ENCODE measurements around the gene MRPL23.
"Not testable (repeated sequence)": the region's sequence is repeated elsewhere in the genome, so short reads cannot be mapped to it uniquely, and the experiment has no call there.

The MRPL23 gene

DNA sequence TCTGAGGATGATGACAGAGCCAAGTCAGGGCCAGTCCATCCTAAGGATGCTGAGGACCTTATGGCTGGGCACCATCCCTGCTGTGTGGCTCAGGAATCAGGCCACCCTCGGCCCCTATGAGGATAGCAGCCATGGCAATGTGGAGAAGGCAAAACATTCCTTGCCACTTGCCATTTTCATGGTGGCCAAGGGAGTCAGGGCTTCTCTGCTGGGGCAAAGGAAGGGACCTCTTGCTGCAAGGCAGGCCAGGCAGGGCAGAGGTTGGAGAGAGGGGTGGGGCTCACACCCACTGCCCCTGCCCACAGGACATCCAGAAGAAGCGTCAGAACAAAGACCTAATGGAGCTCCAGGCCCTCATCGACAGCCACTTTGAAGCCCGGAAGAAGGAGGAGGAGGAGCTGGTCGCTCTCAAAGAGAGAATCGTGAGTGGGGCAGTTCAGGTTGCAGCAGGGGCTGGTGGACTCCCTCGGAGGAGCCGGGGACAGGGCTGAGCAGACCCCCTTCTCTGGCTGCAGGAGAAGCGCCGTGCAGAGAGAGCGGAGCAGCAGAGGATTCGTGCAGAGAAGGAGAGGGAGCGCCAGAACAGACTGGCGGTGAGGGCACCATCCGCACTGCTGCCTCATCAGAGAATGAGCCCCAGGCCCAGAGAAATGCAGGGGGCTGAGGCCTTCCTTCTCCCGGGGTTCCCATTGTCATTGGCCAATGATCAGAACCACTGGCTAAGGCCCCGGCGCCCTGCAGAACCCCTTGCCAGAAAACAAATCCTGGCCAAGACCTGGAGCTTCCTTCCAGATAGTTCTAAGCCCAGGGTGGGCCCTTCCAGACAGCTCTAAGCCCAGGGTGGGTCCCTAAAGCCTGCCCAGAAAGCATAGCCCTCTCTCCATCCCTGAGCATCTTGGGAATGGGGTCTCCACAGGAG is 13.5 kb upstream of the MRPL23 start:
- no peak for DNase-seq (ENCODE audit: low read depth in 2 of 2)

DNA sequence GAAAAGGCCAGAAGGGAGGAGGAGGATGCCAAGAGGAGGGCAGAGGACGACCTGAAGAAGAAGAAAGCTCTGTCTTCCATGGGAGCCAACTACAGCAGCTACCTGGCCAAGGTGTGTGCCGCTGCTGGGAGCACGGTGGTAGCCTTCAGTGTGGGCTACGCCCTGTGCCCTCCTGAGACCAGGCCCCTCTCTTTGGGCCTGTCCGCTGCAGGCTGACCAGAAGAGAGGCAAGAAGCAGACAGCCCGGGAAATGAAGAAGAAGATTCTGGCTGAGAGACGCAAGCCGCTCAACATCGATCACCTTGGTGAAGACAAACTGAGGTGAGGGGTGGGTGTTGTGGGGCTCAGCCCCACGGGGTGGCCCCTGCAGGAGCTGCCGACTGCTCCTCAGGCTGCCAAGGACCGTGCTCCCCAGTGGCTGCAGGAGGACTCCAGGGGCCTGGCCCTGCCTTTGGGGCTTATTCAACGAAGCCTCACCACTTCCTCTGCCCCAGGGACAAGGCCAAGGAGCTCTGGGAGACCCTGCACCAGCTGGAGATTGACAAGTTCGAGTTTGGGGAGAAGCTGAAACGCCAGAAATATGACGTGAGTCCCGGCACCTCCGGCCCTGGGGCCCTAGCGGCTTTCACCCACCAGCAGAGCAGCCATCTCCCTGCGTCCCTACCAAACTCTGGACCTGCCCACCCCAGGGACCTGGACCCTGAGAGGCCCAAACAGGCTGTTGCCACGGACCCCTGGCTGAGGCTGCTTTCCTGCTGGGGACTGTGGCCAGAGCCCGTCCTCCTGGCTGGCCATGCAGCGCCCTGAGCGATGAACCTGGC is 12.6 kb upstream of the MRPL23 start:
- DNase-seq (ENCODE audit: low read depth in 2 of 2): no peak

DNA sequence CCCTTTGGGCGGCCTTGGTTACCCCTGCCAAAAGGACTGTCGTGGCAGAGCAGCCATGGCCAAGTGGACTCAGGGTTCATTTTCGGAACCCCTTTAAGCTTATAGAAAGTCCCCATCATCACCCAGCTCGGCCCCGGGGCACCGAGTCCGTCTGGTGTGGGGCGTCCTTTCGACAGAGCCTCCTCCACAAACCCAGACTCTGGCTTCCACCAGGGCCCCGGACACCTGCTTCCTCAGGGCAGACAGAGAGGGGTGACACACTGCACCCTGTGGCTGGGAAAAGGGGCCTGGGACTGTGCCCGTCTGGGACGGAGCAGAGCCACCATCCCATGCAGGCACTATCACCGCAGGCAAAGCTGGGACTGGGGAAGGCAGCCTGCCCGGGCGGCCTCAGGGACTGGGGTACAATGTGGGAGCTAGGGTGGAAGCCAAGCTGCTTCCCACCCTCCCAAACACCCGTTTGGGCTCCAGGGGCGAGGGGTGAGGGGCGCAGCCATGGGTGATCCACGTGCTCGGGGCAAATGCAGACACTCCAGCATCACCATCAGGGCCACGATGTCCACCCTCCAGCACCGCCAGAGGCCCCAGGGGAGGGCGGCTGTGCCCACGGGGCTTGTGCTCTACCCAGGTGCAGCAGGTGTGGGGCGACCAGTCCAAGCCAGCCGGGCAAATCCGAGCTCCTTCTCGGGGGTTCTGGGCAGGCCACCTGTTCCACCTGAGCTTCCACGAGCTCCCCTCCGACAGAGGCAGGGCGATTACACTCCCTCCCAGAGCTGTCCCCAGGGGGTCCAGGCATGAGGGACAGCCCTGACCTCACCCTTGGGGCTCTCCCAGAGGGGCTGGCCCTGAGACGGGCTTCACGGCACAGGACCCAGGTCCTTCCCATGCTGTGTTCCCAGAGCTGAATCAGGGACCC is 11.7 kb upstream of the MRPL23 start:
- DNase-seq (ENCODE audit: low read depth in 2 of 2): no peak

DNA sequence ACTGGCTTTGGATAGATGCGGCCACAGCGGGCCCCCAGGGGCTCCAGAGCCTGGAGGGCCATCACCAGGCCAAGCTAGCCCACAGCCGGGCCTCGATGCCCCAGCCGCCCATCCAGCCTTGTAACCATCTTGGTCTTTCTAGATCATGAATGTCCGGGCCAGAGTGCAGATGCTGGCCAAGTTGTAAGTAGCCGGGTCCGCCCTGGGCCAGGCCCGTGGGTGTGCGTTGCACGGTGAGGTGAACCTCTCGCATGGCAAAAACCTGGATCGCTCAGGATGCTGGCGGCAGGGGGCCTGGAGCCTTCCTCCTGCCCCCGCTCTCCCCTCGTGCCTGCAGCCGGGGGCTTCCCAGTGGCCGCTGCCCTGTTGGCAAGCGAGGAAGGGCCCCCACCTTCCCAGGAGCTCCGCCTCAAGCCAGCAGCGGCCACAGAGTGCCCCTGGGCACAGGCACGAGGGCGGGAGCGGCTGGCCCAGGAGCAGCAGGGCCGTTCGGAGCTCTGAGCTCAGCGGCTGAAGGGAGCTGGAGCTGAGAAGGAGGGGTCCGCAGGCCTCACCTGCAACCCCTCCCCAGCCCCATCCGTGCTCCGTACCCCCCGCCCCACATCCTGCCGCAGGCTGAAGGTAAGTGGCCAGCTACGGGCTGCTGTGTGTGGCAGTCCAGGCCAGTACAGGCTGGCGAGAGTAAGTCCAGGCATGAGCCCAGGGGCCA is 10.9 kb upstream of the MRPL23 start:
- DNase-seq (ENCODE audit: low read depth in 2 of 2): no peak

DNA sequence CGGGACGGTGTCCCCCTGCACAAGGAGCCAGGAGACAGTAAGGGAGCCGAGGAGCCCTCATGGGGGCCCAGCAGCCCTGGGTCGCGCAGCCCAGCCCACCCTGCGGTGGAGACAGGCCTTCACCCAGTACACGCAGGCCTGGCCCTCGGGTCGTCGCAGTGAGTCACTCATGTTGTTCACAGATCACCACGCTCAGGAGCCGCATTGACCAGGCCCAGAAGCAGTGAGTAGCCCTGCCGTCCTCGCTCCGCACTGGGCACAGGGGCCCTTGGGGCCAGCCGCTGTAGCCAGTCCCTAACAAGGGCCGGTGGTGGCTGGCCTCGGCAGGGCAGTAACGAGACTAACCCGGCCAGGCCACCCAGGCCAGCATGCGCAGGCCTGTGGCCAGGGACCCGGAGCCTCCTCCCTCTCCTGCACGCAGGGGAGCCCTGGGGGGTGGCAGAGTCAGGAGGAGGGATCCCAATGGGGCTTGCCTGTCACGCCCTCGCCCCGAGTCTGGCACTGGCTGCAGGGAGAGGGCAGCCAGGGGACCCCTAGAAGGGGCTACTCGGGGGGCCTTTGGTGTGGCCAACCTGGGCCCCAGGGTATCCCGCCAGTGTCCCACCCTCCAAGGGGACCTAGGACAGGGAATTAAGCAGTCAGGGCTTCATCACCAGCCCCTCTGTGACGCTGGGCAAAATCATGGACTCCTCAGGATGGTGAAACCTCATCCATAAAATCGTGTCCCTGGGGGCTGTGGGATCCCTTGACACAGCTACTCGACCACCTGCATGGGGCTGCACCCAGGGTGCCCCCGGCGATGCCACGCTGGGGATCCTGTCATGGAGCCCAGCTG is 10.1 kb upstream of the MRPL23 start:
- DNase-seq (ENCODE audit: low read depth in 2 of 2): no peak

DNA sequence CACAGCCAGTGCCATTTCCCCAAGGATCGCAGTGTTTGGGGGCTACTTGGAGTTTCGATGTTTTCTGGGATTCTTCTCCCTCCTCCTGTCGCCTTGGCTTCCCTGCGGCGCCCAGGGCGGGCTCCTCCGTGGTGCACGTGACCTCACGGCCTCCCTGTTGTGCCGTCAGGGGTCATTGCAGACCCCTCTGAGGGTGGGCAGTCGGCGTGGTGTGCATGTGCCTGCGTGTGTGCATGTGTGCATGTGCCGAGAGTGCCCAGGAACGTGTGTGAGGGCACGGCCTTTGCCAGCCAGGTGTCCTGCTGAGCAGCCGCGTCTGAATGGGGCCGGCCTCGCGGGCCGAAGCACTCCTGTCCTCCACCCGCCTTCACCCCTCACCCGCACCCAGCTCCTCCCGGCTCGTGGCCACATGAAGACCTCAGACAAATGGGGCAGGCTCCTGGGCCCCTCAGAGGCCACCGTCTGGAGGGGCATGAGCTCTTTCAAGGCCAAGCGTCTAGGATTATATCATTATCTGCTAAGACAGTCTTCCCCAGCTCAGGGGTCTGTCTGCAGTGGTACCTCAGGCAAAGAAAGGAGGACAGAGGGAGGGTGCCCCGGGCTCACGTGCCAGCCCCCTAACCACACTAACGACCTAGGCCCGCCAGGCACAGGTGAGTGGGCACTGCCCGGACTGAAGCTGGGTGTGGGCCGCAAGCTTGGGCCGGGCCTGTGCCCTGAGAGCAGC is 9.4 kb upstream of the MRPL23 start:
- DNase-seq (ENCODE audit: low read depth in 2 of 2): no peak

DNA sequence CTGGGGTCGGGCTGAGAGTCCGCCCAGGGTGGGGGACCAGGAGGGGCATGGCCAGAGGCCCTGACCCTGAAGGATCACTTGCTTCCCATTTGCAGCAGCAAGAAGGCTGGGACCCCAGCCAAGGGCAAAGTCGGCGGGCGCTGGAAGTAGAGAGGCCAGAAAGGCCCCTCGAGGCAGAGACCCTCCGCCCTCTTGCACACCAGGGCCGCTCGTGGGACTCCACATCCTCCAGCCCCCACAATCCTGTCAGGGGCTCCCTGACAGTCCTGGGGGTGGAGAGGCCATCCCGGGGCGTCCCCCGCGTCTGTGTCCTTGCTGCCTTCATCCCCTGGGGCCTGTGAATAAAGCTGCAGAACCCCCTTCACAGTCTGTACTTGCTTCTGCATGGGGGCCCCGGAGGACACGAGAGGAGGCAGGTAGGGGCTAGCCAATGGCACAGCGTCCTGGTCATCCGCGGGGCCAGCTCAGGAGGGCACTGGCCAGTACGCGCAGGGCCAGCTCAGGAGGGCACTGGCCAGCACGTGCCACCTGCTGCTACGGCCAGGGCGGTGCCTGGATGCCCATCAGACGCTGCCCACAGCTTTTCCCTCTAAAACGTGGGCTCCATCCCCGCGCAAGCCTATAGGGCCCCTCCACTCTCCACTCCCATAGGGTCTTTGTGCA is 8.7 kb upstream of the MRPL23 start:
- no peak for DNase-seq (ENCODE audit: low read depth in 2 of 2)

DNA sequence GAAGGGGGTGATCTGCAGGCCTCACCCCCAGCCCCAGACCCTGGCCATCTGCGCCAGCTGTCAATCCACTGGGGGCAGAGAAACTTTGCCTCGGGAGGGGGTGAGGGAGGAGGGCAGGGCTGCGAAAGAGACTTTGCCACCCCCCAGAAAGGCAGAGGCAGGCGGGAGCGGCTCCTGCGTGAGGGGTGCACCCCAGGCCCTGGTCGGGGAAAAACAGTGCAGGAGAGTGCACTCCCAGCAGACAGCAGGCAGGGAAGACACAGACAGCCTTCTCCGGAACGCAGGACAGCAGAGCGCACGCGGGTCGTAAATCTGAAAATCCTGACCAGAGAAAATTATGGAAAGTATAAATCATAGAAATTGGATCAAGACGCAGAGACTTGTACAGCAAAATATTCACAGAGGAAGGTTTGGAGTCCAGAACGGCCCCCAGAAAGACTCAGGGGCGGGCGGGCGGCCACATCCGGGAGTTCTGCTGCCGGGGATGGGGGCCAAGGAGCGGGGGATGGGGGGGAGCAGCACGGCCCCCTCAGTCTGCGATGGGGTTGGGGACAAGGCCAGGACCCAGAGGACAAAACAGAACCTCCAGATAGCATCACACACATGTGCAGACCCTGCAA is 8.0 kb upstream of the MRPL23 start:
- DNase-seq (ENCODE audit: low read depth in 2 of 2): no peak

DNA sequence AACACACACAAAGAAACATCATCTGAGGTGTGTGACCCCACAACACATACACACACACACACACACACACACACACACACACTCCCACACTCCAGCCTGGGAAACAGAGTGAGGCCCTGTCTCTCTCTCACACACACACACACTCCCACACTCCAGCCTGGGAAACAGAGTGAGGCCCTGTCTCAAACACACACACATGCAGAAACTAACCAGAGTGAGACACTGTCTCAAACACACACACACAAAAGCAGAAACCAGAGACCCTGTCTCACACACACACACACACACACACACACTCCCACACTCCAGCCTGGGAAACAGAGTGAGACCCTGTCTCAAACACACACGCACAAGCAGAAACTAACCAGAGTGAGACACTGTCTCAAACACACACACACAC is 7.3 kb upstream of the MRPL23 start:
- not testable (repeated sequence) for DNase-seq (ENCODE audit: low read depth in 2 of 2)

DNA sequence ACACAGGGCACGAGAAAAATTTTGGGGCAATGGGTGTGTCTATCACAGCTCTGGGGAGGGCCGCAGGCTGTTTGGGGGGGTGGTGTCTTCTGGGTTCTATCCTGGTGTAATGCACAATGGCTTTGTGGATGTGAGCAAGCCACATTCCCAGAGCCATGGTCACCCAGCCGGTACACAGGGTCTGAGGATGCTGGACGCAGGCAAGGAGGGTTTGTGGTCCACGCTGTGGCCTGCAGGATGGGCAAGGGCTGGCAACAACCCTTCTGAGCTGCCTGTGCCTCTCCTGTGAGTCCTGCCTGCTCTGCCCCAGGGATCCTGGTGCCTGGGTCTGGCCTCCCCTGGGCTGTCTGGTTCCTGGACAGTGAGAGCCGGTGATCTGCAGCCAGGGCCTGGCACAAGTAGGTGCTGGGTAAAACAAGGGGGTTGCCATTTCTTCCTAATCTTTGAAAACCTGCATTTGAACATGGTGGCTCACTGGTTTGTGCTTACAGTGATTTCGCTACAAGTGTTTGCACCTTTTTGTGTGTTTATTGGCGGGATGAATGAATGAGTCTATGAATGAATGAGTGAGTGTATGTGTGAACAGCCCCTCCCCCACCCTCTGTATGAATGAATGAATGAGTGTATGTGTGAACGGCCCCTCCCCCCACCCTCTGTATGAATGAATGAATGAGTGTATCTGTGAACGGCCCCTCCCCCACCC is 4.4 kb upstream of the MRPL23 start:
- DNase-seq (ENCODE audit: low read depth in 2 of 2): no peak

DNA sequence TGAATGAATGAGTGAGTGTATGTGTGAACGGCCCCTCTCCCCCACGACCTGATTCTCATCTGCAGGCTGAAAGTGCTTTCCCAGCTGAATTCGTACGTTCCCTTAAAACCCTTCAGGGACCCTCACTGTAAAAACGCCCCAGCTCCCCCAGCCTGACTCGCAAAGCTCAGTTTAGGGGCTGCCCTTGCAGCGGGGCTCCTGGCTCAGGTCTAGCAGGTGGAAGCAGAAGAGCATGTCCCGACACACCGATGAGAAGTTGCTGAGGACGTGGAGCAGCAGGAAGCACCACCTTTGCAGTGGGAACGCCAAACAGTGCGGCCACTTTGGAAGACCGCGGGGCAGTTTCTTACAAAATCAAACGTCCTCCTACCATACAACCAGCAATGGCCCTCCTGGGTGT is 3.6 kb upstream of the MRPL23 start:
- DNase-seq (ENCODE audit: low read depth in 2 of 2): no peak

DNA sequence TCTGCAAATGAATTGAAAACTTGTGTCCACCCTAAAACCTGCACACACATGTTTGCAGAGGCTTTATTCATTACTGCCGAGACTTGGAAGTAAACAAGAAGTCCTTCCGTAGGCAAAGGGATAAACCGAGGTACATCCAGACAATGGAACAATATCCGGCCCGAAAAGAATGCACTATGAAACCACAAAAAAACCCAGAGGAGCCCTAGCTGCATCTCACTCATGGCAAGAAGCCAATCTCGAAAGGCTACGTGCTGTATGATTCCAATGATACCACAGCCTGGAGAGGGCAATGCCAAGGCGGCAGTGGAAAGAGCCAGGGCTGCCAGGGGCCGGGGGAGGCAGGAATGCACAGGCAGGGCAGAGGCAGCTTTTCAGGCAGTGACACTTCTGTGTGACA is 3.2 kb upstream of the MRPL23 start:
- no peak for DNase-seq (ENCODE audit: low read depth in 2 of 2)

DNA sequence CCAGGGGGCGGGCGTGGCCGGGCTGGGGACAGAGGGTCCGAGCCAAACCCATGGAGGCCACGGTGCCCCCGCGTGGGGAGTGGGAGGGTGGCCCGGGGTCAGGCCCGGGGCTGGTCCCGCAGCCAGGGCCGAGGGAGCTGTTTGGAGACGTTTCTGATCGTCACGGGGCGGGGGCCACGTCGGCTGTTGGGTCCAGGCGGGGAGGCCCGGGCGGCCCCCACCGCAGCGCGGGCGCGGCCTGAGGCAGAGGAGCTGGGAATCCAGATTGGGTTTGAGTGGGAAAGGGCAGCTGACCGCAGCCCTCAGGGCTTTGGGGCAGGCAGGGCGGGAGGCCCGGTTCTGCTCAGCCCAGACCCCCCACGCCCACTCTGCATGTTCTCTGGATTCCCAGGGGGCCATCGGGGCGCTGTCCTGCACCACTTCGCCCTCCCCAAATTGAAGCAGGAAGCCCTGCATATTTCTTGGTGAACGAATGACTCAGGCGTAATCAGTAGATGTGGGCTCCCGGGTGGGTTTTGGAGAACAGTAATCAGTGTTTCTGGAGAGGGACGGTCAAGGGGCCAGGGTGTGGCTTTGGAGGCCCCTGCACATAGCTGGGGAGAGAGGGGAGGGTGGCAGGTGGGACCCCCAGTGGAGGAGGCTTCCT is 583 bp downstream of the MRPL23 start:
- no peak for DNase-seq (ENCODE audit: low read depth in 2 of 2)

DNA sequence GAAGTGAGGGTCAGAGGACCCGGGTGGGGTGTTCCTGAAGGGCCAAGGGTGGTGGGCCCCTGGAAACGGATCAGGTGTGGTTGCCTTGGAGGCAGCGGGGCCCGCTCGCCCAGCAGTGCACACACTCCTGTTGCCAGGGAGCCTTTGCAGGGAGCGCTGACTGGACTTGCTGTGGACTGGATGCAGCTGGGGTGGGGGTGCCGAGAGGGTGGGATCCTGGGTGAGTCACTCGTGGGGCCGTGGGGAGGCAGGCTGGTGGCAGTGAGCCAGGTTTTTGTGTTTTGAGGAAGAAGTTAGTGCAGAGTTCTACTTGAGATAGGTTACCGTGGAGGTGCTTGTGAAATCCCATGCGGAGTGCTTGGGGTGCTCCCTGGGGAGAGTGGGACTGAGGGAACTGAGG is 1.3 kb downstream of the MRPL23 start:
- DNase-seq (ENCODE audit: low read depth in 2 of 2): no peak

DNA sequence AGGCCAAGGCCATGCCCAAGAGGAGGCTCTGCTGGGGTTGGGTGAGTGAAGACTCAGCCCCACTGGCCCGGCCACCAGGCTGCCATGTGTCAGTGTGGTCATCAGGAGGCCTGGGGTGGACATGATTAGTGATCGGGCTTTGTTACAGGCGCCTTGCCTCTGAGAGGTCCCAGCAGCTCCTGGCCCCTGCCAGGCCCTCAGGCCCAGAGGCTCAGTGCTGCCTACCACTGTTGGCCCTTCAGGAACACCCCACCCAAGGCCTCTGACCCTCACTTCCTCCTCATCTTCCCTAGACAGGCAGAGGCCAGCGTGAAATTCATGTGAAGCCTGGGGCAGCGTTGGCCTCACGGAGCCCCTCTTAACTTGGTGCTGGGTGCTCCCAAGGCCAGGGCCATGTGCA is 2.2 kb downstream of the MRPL23 start:
- no peak for DNase-seq (ENCODE audit: low read depth in 2 of 2)

DNA sequence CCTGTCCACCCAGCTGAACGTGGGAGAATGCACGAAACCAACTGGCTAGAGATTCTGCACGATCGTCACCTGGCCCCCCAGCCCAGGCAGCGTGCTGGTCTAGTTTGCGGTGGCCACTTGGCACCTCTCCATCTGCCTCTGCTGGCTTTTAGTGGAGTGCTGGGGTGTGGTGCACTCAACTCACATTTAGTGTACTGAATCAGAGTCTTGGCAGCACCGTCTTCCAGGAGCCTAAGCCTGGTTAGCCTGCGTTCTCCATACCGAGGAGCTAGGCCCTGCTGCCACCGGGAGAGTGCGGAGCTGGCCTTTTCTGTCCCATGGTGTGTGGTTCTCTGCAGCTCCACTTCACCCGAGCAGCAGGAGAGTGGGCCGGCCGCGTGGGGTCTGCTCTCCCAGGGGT is 2.8 kb downstream of the MRPL23 start:
- DNase-seq (ENCODE audit: low read depth in 2 of 2): no peak

DNA sequence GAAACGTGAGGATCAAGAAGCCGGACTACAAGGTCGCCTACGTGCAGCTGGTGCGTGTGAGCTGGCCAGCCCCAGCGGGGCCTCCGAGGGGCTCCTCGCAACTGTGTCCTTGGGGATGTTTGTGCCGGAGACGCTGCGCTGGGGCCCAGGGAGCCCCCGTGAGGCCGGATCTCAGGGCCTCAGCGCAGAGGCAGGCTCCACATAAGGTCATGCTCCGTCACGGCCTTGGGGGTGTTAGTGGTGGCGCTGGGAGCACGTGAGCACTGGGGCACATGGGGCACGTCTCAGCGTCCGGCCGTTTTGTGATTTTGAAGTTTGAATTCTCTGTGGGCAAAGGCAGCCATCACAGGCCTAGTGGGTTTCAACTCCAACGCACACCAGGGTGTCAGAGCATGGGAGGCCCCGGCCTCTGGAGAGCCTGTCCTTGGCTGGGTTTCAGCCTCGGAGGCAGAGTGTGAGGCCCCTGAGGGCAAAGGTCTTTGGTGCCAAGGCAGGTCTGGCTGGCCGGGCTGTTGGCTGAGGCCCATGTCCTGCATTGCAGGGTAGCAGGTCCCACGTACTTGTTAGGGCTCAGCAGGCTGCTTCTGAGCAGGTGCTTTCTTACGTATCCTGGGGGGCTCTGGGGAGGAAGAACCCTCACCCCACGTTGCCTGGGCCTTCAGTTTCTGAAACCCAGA is 5.8 kb downstream of the MRPL23 start:
- no peak for DNase-seq (ENCODE audit: low read depth in 2 of 2)

Measured in stimulated activated CD4-positive, alpha-beta T cell treated with anti-CD3 and anti-CD28 coated beads, Interleukin-1b, Interleukin-23, amount 100 ng/mL, for 1 hour (primary cell).